Measurements from ENCODE around the gene PARVA. TPM values are rescaled to one million over a fixed set of nuclear protein-coding genes. Genes with fewer than 3 reads are reported as not detected.

Gene PARVA
- total RNA-seq, 1 experiment from 2014 or later = 18.1 TPM

DNA sequence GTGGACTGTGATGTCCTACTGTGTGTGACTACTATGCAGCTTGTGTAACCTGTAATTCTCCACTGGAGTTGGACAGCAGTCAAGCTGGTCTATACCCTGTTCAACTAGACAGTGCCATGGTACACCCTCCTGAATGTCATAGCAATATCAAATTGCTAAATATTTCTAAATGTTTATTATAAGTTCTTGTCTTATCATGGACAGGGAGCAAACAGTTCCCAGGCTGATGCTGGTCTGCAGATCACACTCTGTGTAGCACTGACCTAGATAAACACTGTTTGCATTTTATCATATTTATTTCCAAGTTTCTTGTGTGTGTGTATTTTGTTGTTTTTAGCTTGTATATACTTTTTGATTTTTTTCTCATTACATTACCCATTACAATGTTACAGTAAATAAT is 22.0 kb downstream of the PARVA start:
- peaks cover 13% of the 10 kb centered on the region in 2 experiments for H3K4me1 Mint-ChIP-seq
- Histone ChIP-seq H3K4ac (ENCODE audit: low read depth, low read length) (no peak overlapping the region), H3K4me2 (ENCODE audit: insufficient read depth, insufficient read length, low read length) (no peak overlapping the region), H3K79me2 (ENCODE audit: insufficient read depth, low read length) (no peaks in the 10 kb centered on the region), H3K23ac (ENCODE audit: insufficient read length, low read depth, low read length) (no peak overlapping the region), H3K9me3 (ENCODE audit: control insufficient read depth, low read depth, low read length) (no peaks in the 10 kb centered on the region), H4K5ac (ENCODE audit: insufficient read length, low read depth, low read length) (no peak overlapping the region), H3T11ph (ENCODE audit: low read length) (no peak overlapping the region), H4K20me1 (ENCODE audit: control insufficient read depth, insufficient read depth, insufficient read length) (no peaks in the 10 kb centered on the region), H4K8ac (replicated peaks; ENCODE audit: insufficient read length, low read depth, low read length) (no peak overlapping the region), H2BK120ac (ENCODE audit: low read depth, low read length, poor library complexity, severe bottlenecking) (no peak overlapping the region), H2BK12ac (ENCODE audit: insufficient read length, low read depth, low read length) (no peak overlapping the region), H2BK20ac (ENCODE audit: low read depth, low read length, poor library complexity, severe bottlenecking) (no peak overlapping the region), H3K27me3 (ENCODE audit: insufficient read depth, low read length) (no peaks in the 10 kb centered on the region), H2BK5ac (ENCODE audit: insufficient read length, low read length) (no peak overlapping the region), H3K27ac (ENCODE audit: insufficient read length, low read depth, low read length) (no peak overlapping the region), H3K79me1 (ENCODE audit: insufficient read depth, low read depth, low read length, poor library complexity, severe bottlenecking) (no peaks in the 10 kb centered on the region), H3K9ac (ENCODE audit: extremely low read depth, insufficient read length, low read length) (no peak overlapping the region), H3K23me2 (ENCODE audit: insufficient read length, low read depth, low read length, poor library complexity, severe bottlenecking) (no peaks in the 10 kb centered on the region), H2AFZ (ENCODE audit: low read length) (no peak overlapping the region), H4K91ac (ENCODE audit: insufficient read length, low read depth, low read length) (no peak overlapping the region), H2BK15ac (ENCODE audit: low read depth, low read length) (no peak overlapping the region), H3K18ac (ENCODE audit: insufficient read length, low read depth, low read length) (no peak overlapping the region), H2AK5ac (ENCODE audit: insufficient read length, low read length) (no peak overlapping the region), H3K56ac (ENCODE audit: insufficient read length, low read depth, low read length) (no peak overlapping the region), H3K4me1 (ENCODE audit: insufficient read depth, low read length) (no peaks in the 10 kb centered on the region; the same call in 1 of the 2 replicates), H3K14ac (ENCODE audit: insufficient read depth, low read length) (no peak overlapping the region)
- H3K27me3 Mint-ChIP-seq (ENCODE audit: low read depth) = no peaks in the 10 kb centered on the region
- TF ChIP-seq, protein P1, sequence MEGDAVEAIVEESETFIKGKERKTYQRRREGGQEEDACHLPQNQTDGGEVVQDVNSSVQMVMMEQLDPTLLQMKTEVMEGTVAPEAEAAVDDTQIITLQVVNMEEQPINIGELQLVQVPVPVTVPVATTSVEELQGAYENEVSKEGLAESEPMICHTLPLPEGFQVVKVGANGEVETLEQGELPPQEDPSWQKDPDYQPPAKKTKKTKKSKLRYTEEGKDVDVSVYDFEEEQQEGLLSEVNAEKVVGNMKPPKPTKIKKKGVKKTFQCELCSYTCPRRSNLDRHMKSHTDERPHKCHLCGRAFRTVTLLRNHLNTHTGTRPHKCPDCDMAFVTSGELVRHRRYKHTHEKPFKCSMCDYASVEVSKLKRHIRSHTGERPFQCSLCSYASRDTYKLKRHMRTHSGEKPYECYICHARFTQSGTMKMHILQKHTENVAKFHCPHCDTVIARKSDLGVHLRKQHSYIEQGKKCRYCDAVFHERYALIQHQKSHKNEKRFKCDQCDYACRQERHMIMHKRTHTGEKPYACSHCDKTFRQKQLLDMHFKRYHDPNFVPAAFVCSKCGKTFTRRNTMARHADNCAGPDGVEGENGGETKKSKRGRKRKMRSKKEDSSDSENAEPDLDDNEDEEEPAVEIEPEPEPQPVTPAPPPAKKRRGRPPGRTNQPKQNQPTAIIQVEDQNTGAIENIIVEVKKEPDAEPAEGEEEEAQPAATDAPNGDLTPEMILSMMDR (conservative IDR thresholded peaks at IDR 0.05) = no peak
- peaks cover 8 to 21% (median 21%) of the 10 kb centered on the region in 3 experiments; a peak in 6 of 7 replicates for H3K36me3 Mint-ChIP-seq (ENCODE audit: insufficient read depth in 1 of 3, low read depth in 3 of 3)
- H3K4me3 Mint-ChIP-seq = no peak overlapping the region
- H3K27ac Mint-ChIP-seq = no peak overlapping the region
- H3K9me3 Mint-ChIP-seq = peaks cover 15 to 20% of the 10 kb centered on the region in 2 experiments
- DNase-seq = no peak
